OCI-LY1 (cell line): ENCODE results near the gene LDLRAD3.

Source experiments
- EZH2 ChIP-seq: fragments of 200-600 bp; sonication (generic), shearing (Covaris generic); IDR thresholded peaks from 2 replicates; pipeline ENCODE4 v1.8.0; 2017; ENCODE audit warnings: borderline replicate concordance, mixed run types, mild to moderate bottlenecking, antibody characterized with exemption, low read length, moderate library complexity, mixed read lengths
- TF ChIP-seq, protein P1 (sequence below): fragments of 200-600 bp; sonication (generic), shearing (Covaris generic); IDR thresholded peaks from 2 replicates; pipeline ENCODE4 v1.5.1; 2017; ENCODE audit warnings: mild to moderate bottlenecking, antibody characterized with exemption, low read length, moderate library complexity, mixed read lengths

GRCh38 chr11:35916270-35916669 is 27.6 kb upstream of the LDLRAD3 start:
- TF ChIP-seq, protein P1, sequence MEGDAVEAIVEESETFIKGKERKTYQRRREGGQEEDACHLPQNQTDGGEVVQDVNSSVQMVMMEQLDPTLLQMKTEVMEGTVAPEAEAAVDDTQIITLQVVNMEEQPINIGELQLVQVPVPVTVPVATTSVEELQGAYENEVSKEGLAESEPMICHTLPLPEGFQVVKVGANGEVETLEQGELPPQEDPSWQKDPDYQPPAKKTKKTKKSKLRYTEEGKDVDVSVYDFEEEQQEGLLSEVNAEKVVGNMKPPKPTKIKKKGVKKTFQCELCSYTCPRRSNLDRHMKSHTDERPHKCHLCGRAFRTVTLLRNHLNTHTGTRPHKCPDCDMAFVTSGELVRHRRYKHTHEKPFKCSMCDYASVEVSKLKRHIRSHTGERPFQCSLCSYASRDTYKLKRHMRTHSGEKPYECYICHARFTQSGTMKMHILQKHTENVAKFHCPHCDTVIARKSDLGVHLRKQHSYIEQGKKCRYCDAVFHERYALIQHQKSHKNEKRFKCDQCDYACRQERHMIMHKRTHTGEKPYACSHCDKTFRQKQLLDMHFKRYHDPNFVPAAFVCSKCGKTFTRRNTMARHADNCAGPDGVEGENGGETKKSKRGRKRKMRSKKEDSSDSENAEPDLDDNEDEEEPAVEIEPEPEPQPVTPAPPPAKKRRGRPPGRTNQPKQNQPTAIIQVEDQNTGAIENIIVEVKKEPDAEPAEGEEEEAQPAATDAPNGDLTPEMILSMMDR, result no peak
- TF ChIP-seq EZH2, result no peak
